AG04449 (cell line): ENCODE measurements around the gene SNX30.
A peak's percentile ranks its signal among the peaks of the same experiment; 100 is the strongest.

Experiments used
- CTCF ChIA-PET: fragments of 350-600 bp; formaldehyde crosslinking; extraction: SDS; loops from one replicate; lab custom pipeline; 2021; ENCODE audit warnings: antibody characterized with exemption; lab: Yijun Ruan, JAX
- POLR2A ChIA-PET: fragments of 400-600, 350-600 bp; formaldehyde crosslinking; extraction: SDS; loops from one replicate; lab custom pipeline; 2020; ENCODE audit warnings: antibody characterized with exemption, inconsistent platforms; lab: Yijun Ruan, JAX
- DNase-seq: peaks from one replicate; pipeline ENCODE4 v3.0.0-alpha.2; 2010; ENCODE audit warnings: low read depth, low spot score
- H3K4me3 ChIP-seq: 2 replicates; pipeline ENCODE4 v1.5.1; 2011; ENCODE audit warnings: low read depth, mild to moderate bottlenecking, control low read depth, low read length
- TF ChIP-seq, protein P1 (sequence below): IDR thresholded peaks from one replicate; pipeline ENCODE4 v1.5.1; 2011; ENCODE audit warnings: mild to moderate bottlenecking, moderate library complexity, low read length, control low read depth, inconsistent platforms; ENCODE audit not compliant: insufficient read depth; ENCODE audit errors: missing control alignments

SNX30 gene

DNA sequence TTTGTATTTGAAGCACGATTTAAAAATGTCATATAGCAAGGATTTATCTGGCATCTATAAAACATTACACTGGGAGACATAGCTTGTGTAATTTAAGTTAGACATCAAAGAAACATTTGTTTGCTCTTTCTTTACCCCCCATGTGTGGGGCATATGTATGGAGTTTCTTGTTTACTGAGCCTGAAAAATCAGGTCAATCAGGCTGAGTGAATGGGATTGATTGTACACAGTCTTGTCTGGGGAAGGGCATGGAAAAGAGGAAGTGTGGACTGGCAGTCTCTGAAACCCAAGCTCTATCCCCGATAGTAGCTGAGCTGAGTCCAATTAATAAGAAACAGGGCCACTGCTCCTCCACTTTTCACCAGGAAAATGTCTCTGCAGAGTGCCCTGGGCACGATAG lies 90.7 kb downstream of the SNX30 start:
- TF ChIP-seq, protein P1, sequence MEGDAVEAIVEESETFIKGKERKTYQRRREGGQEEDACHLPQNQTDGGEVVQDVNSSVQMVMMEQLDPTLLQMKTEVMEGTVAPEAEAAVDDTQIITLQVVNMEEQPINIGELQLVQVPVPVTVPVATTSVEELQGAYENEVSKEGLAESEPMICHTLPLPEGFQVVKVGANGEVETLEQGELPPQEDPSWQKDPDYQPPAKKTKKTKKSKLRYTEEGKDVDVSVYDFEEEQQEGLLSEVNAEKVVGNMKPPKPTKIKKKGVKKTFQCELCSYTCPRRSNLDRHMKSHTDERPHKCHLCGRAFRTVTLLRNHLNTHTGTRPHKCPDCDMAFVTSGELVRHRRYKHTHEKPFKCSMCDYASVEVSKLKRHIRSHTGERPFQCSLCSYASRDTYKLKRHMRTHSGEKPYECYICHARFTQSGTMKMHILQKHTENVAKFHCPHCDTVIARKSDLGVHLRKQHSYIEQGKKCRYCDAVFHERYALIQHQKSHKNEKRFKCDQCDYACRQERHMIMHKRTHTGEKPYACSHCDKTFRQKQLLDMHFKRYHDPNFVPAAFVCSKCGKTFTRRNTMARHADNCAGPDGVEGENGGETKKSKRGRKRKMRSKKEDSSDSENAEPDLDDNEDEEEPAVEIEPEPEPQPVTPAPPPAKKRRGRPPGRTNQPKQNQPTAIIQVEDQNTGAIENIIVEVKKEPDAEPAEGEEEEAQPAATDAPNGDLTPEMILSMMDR = no peak
- no peak for DNase-seq
- ChIA-PET CTCF (interaction anchor here (2.6 to 9.4 kb wide), 2 partner anchors 15 to 64 kb away, joined by 8 to 264 read pairs; no protein-coding TSS in a partner anchor), POLR2A (no interaction called here)
- no peak overlapping the region for H3K4me3 ChIP-seq

GRCh38 chr9:112842555-112842954 lies 92.0 kb downstream of the SNX30 start:
- POLR2A ChIA-PET = no interaction called here

DNA sequence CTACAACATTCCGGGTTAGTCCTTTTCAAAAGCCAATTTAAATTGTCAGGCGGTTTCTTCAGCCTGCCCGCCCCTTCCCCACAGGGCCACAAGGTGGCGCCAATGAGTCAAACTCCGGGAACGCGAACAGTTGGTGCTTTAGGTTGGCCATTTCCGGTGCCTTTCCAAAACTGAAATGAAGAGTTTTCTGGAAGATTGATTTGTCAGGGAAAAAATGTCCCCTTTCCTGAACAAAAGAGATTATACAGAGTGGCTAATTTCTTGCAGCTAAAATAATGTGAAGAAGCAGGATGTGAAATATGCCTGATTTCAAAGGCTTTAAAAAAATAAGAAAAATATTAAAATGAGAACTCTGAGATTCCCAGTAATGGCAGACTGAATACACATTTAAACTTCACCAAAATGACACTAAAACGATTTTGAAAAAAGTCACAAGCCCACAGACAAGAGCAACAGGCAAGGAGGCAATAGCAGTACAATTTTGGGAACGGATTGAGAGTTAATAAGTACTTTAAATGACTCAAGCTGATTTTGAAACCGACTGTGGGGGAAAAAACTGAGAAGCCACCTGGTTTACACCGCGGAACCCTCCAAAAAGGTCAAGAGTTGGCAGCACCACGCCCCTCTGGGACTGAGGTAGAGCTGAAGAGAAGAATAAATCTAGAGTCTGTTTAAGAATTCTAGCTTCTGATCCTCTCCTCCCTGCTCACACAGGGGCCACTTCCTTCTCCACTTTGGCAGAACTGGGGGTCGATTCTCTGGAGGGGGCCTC lies 94.4 kb downstream of the SNX30 start:
- no peak overlapping the region for H3K4me3 ChIP-seq
- DNase-seq = no peak
- ChIA-PET POLR2A (no interaction called here), CTCF (interaction anchor here (0.7 to 9.4 kb wide), 26 partner anchors 10 to 126 kb away, joined by 3 to 264 read pairs (median 4); partner anchors contain the start of gene SNX30)
- TF ChIP-seq, protein P1 = peak; percentile 92

More at GRCh38 chr9:112842555-112842954, 92.0 kb downstream of the SNX30 start:
- CTCF ChIA-PET = interaction anchor here (1.0 to 9.4 kb wide), 10 partner anchors 9 to 131 kb away, joined by 3 to 264 read pairs (median 4); no protein-coding TSS in a partner anchor
- H3K4me3 ChIP-seq = no peak overlapping the region
- TF ChIP-seq, protein P1 = no peak
- no peak for DNase-seq

GRCh38 chr9:112846528-112847488 lies 96.2 kb downstream of the SNX30 start:
- no peak overlapping the region for H3K4me3 ChIP-seq
- ChIA-PET CTCF (interaction anchor here (0.5 to 9.4 kb wide), 12 partner anchors 10 to 128 kb away, joined by 3 to 264 read pairs (median 6); no protein-coding TSS in a partner anchor), POLR2A (no interaction called here)
- no peak for DNase-seq
- TF ChIP-seq, protein P1 = no peak

GRCh38 chr9:112848316-112849151 lies 98.0 kb downstream of the SNX30 start:
- TF ChIP-seq, protein P1 = no peak
- ChIA-PET CTCF (interaction anchor here (4.5 kb wide), 1 partner anchor 55 kb away, joined by 26 read pairs; no protein-coding TSS in a partner anchor), POLR2A (interaction anchor here (0.5 kb wide), 1 partner anchor 469 kb away, joined by 3 read pairs; no protein-coding TSS in a partner anchor)
- H3K4me3 ChIP-seq = no peak overlapping the region
- DNase-seq = no peak
